Gastroesophageal sphincter (tissue), 4 donors: ENCODE results near the gene DNAAF1. TPM values are rescaled to one million over a fixed set of nuclear protein-coding genes. Genes with fewer than 3 reads are reported as not detected.

Experiments
- ATAC-seq: fragments of 150-250 bp; one replicate; pipeline ENCODE4 v1.9.1; 2016; ENCODE audit warnings: mild to moderate bottlenecking, moderate library complexity
- H3K27ac ChIP-seq, 4 donors: fragments of 200-600 bp; sonication (generic) in 3 of 4; 1 replicate in 3 of 4; 2 replicates in 1 of 4; pipeline ENCODE4 v1.5.1; 2016 to 2019
- H3K27me3 ChIP-seq: fragments of 200-600 bp; sonication (generic); one replicate; pipeline ENCODE4 v1.5.1; 2019
- H3K36me3 ChIP-seq, 2 donors: fragments of 200-600 bp; sonication (generic); one replicate each; pipeline ENCODE4 v1.5.1; 2019; ENCODE audit warnings: control low read depth in 1 of 2
- H3K4me1 ChIP-seq, 3 donors: fragments of 200-600 bp; sonication (generic); 1 replicate in 2 of 3; 2 replicates in 1 of 3; pipeline ENCODE4 v1.5.1; 2016 to 2019; ENCODE audit warnings: control low read depth in 2 of 3
- H3K4me3 ChIP-seq, 2 donors: fragments of 200-600 bp; sonication (generic); one replicate each; pipeline ENCODE4 v1.5.1; 2019; ENCODE audit warnings: mild to moderate bottlenecking in 1 of 2, moderate library complexity in 1 of 2
- H3K9me3 ChIP-seq, 3 donors: fragments of 200-600 bp; sonication (generic); one replicate each; pipeline ENCODE4 v1.5.1; 2017 to 2019; ENCODE audit warnings: control low read depth in 2 of 3
- EP300 ChIP-seq: sonication (generic); formaldehyde crosslinking; IDR thresholded peaks from one replicate; pipeline ENCODE4 v1.6.1; 2017; ENCODE audit warnings: antibody characterized with exemption, mild to moderate bottlenecking
- POLR2A ChIP-seq, 2 donors: fragments of 450-650 bp; IDR thresholded peaks; one replicate each; pipeline ENCODE4 v1.6.1; 2017; ENCODE audit warnings: antibody characterized with exemption in 2 of 2, mild to moderate bottlenecking in 2 of 2, moderate library complexity in 1 of 2
- POLR2AphosphoS5 ChIP-seq: sonication (generic); formaldehyde crosslinking; IDR thresholded peaks from one replicate; pipeline ENCODE4 v1.6.1; 2017; ENCODE audit warnings: antibody characterized with exemption
- WGBS, 2 donors: methylation state at CpG; one replicate each; pipeline ENCODE4 v1.1.5; 2018; ENCODE audit warnings: low coverage in 1 of 2; 5-methylcytosine and 5-hydroxymethylcytosine counted together
- total RNA-seq, 4 donors: library from RNA; depleted of rRNA; stranded (reverse); fragments of >200 nt; gene quantifications; one replicate each; pipeline ENCODE4 v1.1.0, GENCODE V29; 2016
- TF ChIP-seq, protein P1 (sequence below), 4 experiments: fragments of 200-600 bp in 2 of 4; fragments of 450-650 bp in 2 of 4; sonication (generic) in 1 of 4; IDR thresholded peaks; one replicate each; pipeline ENCODE4 v1.5.1; 2017 to 2019; ENCODE audit warnings: antibody characterized with exemption in 4 of 4, mild to moderate bottlenecking in 2 of 4, moderate library complexity in 2 of 4

DNAAF1 gene
- total RNA-seq, 4 donors from 2014 or later: 0.27 TPM; not detected in 3

DNA sequence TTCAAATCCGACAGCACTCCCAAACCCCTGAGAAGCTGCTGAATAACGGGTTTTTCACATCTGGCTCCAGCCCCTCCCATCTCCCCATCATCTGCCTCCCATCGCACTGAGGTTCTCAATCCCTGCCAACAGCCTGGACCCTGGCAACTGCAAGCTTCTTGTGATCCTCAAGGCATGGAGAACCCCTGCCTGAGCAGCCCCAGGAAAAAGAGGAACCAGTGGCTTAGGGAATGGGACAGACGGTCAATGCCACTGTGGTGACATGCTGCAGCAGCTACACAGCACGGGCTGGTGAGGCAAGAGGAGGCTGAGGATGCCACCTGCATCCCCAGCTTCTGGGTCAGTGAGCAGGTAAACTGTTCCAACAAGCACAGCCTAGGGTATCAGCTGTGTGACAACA, 25.1 kb upstream of the DNAAF1 start:
- peaks cover 0 to 23% (median 14%) of the 10 kb centered on the region in 3 donors for H3K4me1 ChIP-seq
- TF ChIP-seq POLR2AphosphoS5 (no peak), POLR2A (IDR thresholded peaks at IDR 0.05) (no peak), EP300 (no peak)
- TF ChIP-seq, protein P1, sequence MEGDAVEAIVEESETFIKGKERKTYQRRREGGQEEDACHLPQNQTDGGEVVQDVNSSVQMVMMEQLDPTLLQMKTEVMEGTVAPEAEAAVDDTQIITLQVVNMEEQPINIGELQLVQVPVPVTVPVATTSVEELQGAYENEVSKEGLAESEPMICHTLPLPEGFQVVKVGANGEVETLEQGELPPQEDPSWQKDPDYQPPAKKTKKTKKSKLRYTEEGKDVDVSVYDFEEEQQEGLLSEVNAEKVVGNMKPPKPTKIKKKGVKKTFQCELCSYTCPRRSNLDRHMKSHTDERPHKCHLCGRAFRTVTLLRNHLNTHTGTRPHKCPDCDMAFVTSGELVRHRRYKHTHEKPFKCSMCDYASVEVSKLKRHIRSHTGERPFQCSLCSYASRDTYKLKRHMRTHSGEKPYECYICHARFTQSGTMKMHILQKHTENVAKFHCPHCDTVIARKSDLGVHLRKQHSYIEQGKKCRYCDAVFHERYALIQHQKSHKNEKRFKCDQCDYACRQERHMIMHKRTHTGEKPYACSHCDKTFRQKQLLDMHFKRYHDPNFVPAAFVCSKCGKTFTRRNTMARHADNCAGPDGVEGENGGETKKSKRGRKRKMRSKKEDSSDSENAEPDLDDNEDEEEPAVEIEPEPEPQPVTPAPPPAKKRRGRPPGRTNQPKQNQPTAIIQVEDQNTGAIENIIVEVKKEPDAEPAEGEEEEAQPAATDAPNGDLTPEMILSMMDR (IDR thresholded peaks at IDR 0.05): no peak
- no peak for ATAC-seq
- 33 to 40% methylated on average over 1 to 2 of the region's 5 CpGs for WGBS, 2 donors
- H3K4me3 ChIP-seq: no peak overlapping the region
- no peak overlapping the region for H3K27ac ChIP-seq
- no peaks in the 10 kb centered on the region for H3K27me3 ChIP-seq
- H3K36me3 ChIP-seq: peaks cover 0 to 24% of the 10 kb centered on the region in 2 donors
- H3K9me3 ChIP-seq: no peaks in the 10 kb centered on the region

DNA sequence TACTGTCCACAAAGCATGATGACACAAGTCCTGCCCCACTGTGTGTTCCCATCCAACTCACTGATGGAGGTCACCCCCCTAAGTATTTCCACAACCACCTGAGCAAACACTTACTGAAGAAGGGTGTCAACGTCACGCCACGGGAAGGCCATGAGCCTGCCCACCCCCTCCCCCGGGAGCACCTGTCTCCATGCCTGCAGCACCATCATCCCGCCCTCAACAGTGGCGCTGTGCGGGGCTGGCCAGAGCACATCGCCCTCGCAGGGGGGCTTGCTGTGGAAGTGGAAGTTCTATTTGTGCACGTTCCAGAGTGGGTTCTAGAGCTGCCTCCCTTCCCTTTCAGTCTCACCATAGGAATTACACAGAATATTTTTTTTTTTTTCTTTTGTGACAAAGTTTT, 24.1 kb upstream of the DNAAF1 start:
- H3K27ac ChIP-seq: no peak overlapping the region
- no peaks in the 10 kb centered on the region for H3K9me3 ChIP-seq
- H3K27me3 ChIP-seq: no peaks in the 10 kb centered on the region
- ATAC-seq: no peak
- no peak overlapping the region for H3K4me3 ChIP-seq
- TF ChIP-seq, protein P1 (IDR thresholded peaks at IDR 0.05): no peak
- TF ChIP-seq POLR2AphosphoS5: no peak
- TF ChIP-seq POLR2A (IDR thresholded peaks at IDR 0.05): no peak
- TF ChIP-seq EP300: no peak
- 96 to 100% methylated on average over 1 to 7 of the region's 10 CpGs for WGBS, 2 donors
- peaks cover 0 to 31% of the 10 kb centered on the region in 2 donors for H3K36me3 ChIP-seq
- peaks cover 0 to 13% (median 6%) of the 10 kb centered on the region in 3 donors for H3K4me1 ChIP-seq

DNA sequence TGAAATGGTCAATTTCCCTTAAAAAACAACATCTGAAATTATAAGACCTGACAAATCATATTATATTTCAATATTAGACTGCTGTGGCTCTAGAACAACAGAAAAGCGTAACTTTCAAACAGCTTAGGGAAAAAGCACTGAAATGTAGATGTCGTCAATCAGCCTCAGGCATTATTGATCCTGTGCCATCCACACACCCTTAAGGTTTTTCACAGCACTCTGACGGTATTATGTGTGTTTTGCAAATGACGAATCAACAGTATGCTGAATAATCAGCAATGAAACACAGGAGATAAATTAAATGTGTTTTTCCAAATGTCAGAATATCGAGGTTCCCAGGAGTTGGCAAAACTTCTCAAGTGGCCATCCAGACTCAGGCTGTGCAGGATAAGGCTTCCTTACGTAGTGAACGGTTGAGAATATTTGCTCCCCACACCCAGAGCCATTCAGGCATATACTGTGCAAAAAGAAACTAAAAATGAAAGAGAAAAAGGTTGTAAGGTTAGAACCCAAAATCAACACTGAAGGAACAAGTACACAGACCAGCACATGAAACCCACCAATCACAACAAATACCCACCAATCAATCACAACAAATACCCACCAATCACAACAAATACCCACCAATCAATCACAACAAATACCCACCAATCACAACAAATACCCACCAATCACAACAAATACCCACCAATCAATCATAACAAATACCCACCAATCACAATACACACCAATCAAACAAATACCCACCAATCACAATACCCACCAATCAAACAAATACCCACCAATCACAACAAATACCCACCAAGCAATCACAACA, 20.6 kb upstream of the DNAAF1 start:
- Histone ChIP-seq H3K27me3 (no peaks in the 10 kb centered on the region), H3K9me3 (no peaks in the 10 kb centered on the region), H3K4me1 (no peaks in the 10 kb centered on the region), H3K36me3 (peaks cover 0 to 61% of the 10 kb centered on the region in 2 donors), H3K4me3 (no peak overlapping the region), H3K27ac (no peak overlapping the region)
- 83 to 93% methylated on average over 7 of the region's 7 CpGs for WGBS, 2 donors
- TF ChIP-seq, protein P1 (IDR thresholded peaks at IDR 0.05): no peak
- TF ChIP-seq POLR2AphosphoS5: no peak
- TF ChIP-seq EP300: no peak
- TF ChIP-seq POLR2A (IDR thresholded peaks at IDR 0.05): no peak
- no peak for ATAC-seq

DNA sequence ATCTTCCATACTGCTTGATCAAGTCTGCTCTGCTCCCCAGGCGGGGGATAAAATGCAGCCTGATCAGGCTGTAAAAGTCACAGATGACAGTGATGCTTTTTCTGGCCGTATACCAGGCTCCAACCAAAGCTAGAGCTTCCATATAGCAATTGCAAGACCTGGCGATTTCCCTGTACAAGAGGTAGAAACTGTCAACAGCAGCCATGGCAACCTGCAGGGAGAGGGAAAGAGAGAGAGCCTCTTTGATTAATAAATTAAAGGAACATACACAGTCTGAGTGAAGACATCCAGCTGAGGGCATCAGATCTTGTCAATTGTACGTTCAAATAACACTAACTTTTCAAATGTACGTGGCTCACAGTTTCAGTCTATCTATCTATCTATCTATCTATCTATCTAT, 14.0 kb upstream of the DNAAF1 start:
- peaks cover 0 to 45% of the 10 kb centered on the region in 2 donors for H3K36me3 ChIP-seq
- H3K4me1 ChIP-seq: no peaks in the 10 kb centered on the region
- no peak overlapping the region for H3K27ac ChIP-seq
- H3K4me3 ChIP-seq: no peak overlapping the region
- H3K9me3 ChIP-seq: no peaks in the 10 kb centered on the region
- no peak for ATAC-seq
- H3K27me3 ChIP-seq: no peaks in the 10 kb centered on the region
- no peak for TF ChIP-seq POLR2A (IDR thresholded peaks at IDR 0.05)
- TF ChIP-seq EP300: no peak
- TF ChIP-seq POLR2AphosphoS5: no peak
- TF ChIP-seq, protein P1 (IDR thresholded peaks at IDR 0.05): no peak
- 77 to 100% methylated on average over 1 to 4 of the region's 5 CpGs for WGBS, 2 donors
